HG02610 (cell line): Measurements from ENCODE around the gene NECTIN4.
"Not testable (repeated sequence)": the region's sequence is repeated elsewhere in the genome, so short reads cannot be mapped to it uniquely, and the experiment has no call there.

ENCODE experiments used
- ATAC-seq: cut with Tn5 transposase; IDR thresholded peaks from one replicate; pipeline ENCODE4 v1.9.1; 2021; ENCODE audit warnings: mild to moderate bottlenecking, moderate library complexity; ENCODE audit not compliant: unreplicated experiment

The NECTIN4 gene

DNA sequence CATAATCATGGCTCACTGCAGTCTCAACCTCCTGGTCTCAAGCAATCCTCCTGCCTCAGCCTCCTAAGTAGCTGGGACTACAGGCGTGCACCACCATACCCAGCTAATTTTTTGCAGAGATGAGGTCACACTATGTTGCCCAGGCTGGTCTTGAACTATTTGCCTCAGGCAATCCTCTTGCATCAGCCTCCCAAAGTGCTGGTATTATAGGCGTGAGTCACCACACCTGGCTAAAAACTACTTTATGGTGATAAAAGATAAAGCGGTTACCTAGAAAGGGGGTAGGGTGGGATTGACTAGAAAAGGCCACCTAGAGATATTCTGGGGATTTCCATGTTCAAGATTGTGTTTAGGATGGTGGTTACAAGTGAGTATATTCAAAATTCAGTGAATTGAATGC is 55.6 kb downstream of the NECTIN4 start:
- no peak for ATAC-seq

DNA sequence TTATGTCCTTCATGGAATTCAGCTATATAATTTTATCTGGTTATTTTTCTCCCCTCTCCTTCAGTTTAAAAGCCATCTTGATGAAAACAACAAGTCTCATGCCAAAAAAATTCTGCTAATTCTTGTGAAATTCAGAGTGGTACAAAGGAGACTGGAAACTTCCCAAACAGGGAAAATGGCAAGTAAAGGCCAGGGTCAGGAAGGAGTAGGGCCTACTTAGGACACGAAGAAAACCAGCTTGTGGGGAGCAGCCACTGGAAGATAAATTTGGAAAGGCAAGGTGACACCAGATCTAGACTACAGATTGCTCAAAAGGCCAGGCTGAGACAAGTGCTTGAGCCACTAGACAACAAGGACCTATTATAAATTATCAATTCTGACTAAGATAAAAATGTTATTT is 56.9 kb downstream of the NECTIN4 start:
- no peak for ATAC-seq

DNA sequence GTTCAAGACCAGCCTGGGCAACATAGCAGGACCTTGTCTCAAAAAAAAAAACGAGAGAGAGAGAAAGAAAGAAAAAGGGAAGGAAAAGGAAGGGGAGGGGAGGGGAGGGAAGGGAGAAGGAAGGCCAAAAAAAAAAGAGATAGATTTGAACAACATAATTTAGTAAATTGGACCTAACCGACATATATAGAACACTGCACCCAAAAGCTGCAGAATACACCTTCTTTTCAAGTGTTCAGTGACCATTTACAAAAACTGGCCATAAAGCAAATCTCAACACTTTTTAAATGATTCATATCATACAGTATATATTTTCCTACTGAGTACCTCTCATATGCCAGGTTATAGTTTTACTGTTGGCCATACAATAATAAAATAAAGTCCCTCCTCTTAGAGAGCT is 57.5 kb downstream of the NECTIN4 start:
- no peak for ATAC-seq

DNA sequence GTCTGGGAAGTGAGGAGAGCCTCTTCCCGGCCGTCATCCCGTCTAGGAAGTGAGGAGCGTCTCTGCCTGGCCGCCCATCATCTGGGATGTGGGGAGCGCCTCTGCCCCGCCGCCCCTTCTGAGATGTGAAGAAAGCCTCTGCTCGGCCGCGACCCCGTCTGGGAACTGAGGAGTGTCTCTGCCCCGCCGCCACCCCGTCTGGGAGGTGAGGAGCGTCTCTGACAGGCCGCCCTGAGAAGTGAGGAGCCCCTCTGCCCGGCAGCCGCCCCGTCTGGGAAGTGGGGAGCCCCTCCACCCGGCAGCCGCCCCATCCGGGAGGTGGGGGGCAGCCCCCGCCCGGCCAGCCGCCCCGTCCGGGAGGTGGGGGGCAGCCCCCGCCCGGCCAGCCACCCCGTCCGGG is 59.9 kb downstream of the NECTIN4 start:
- ATAC-seq: not testable (repeated sequence)

DNA sequence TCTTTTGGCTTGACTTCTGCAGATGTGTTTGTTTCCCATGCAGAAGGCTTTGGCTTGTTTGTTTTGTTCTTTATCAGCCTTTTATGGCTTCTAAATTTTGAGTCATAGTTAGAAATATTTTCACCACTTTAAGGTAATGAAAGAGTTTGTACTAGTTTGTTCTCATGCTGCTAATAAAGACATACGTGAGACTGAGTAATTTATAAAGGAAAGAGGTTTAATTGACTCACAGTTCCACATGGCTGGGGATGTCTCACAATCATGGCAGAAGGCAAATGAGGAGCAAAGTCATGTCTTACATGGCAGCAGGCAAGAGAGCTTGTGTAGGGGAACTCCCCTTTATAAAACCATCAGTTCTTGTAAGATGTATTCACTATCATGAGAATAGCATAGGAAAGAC is 62.4 kb downstream of the NECTIN4 start:
- ATAC-seq: peak; percentile 73

DNA sequence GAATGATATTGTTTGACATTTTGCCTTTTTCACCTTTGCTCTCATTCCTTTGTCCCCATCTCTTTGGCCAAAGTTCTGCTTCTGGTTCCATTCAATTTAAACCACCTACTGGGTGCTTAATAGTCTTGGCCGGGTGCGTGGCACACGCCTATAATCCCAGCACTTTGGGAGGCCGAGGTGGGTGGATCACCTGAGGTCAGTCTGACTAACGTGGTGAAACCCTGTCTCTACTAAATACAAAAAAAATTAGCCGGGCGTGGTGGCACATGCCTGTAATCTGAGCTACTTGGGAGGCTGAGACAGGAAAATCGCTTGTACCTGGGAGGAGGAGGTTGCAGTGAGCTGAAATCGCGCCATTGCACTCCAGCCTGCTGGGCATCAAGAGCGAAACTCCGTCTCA is 66.9 kb downstream of the NECTIN4 start:
- ATAC-seq: not testable (repeated sequence)

DNA sequence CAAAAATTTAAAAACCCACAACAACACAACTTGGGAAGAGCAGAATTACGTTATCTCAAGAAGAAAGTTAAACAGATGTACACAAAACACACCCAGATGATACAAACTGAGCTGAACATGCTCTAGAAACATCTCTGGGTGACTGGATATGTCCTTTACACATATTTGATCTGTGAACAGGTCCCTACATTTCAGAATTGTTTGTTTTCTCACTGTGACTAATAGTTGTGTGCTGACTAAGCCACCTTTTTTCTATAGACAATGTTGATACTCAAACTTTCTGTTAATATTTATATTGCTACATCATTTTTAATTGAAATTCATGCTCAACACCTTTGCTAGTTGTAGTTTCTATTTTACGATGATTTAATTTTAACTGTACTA is 67.4 kb downstream of the NECTIN4 start:
- ATAC-seq: no peak

DNA sequence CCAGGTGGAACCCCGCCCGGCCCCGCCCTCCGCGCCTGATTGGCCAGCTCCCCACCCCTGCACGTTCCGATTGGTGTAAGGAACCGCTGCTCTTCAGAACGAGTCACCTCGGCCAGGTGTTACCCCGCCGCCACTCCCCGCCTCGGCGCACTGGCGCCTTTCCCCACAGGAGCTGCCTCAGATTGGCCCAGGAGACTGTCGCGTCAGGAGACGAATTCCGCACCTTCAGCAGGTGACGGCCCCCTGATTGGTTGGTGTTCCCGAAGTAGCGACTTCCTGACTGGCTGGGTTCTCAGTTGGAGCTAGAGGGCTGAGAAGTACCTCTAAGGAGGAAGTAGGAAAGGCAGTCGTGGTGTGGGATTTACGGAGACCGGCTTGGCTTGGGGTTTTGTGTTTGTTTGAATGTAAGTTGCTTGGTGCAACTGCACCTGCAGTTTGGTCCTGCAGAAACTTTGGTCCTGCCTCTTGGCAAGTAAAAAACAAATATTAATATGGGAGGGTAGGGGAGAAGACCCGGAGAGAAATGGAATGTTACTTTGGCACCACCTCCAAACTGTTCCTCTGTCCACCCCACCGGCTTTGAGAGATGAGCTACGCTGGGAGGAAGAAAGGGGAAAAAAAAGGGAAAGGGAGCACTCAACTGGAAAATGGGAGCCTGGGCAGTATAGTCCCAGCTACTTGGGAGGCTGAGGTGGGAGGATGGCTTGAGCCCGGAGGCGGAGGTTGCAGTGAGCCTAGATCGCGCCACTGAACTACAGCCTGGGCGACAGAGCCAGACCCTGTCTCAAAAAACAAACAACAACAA is 68.0 kb downstream of the NECTIN4 start:
- ATAC-seq: peak; percentile 81
